BJ (cell line): ENCODE measurements around the gene ACAP2. TPM values are rescaled to one million over a fixed set of nuclear protein-coding genes. Genes with fewer than 3 reads are reported as not detected.
"Not testable (repeated sequence)": the region's sequence is repeated elsewhere in the genome, so short reads cannot be mapped to it uniquely, and the experiment has no call there.

ENCODE experiments used
- CTCF ChIA-PET: fragments of 350-600 bp; formaldehyde crosslinking; extraction: SDS; loops from one replicate; lab custom pipeline; 2021; ENCODE audit warnings: antibody characterized with exemption, inconsistent platforms; lab: Yijun Ruan, JAX
- POLR2A ChIA-PET: fragments of 300-600 bp; sonication (Branson Sonifier 250); formaldehyde crosslinking; extraction: SDS; loops from one replicate; lab custom pipeline; 2021; ENCODE audit warnings: antibody characterized with exemption; lab: Charles Lee
- DNase-seq: peaks from one replicate; pipeline ENCODE4 v3.0.0-alpha.2; 2011; ENCODE audit warnings: low read depth
- H3K27me3 ChIP-seq: 2 replicates; pipeline ENCODE4 v1.6.0; 2011; ENCODE audit warnings: low read length; ENCODE audit not compliant: control insufficient read depth, insufficient read depth
- H3K36me3 ChIP-seq: 2 replicates; pipeline ENCODE4 v1.5.1; 2011; ENCODE audit warnings: low read length; ENCODE audit not compliant: control insufficient read depth, insufficient read depth
- H3K4me3 ChIP-seq: 2 replicates; pipeline ENCODE4 v1.5.1; 2011; ENCODE audit warnings: low read depth, mild to moderate bottlenecking, control low read depth, low read length
- CTCF ChIP-seq: IDR thresholded peaks from 2 replicates; pipeline ENCODE4 v1.5.1; 2011; ENCODE audit warnings: low read depth, mild to moderate bottlenecking, control low read depth, inconsistent platforms, low read length, moderate library complexity; ENCODE audit not compliant: insufficient read depth
- polyA plus RNA-seq: library from polyadenylated mRNA; depleted of rRNA; stranded (reverse); fragments of >200 nt; gene quantifications from 2 replicates; pipeline ENCODE4 v1.2.3, GENCODE V29; 2011

The ACAP2 gene
- polyA plus RNA-seq, 1 experiment = 12.5 TPM

GRCh38 chr3:195296662-195297061, 146.2 kb downstream of the ACAP2 start:
- POLR2A ChIA-PET = no interaction called here
- no peak for TF ChIP-seq CTCF
- DNase-seq = no peak
- CTCF ChIA-PET = interaction anchor here (0.7 to 1.4 kb wide), 2 partner anchors 25 to 777 kb away, joined by 3 to 5 read pairs; partner anchors contain the start of gene XXYLT1
- H3K4me3 ChIP-seq = no peak overlapping the region
- H3K27me3 ChIP-seq = no peaks in the 10 kb centered on the region
- H3K36me3 ChIP-seq = peaks cover 3% of the 10 kb centered on the region

GRCh38 chr3:195291121-195291520, 151.7 kb downstream of the ACAP2 start:
- Histone ChIP-seq H3K27me3 (no peaks in the 10 kb centered on the region), H3K4me3 (no peak overlapping the region), H3K36me3 (peaks cover 2% of the 10 kb centered on the region)
- ChIA-PET POLR2A (no interaction called here), CTCF (interaction anchor here (0.8 to 2.4 kb wide), 2 partner anchors 20 to 78 kb away, joined by 3 to 8 read pairs; partner anchors contain the start of gene XXYLT1)
- TF ChIP-seq CTCF = no peak
- DNase-seq = no peak

GRCh38 chr3:195290643-195291042, 152.2 kb downstream of the ACAP2 start:
- DNase-seq, POLR2A ChIA-PET, H3K27me3 ChIP-seq, H3K4me3 ChIP-seq, H3K36me3 ChIP-seq: not testable (repeated sequence)
- CTCF ChIA-PET = interaction anchor here (0.6 to 2.4 kb wide), 3 partner anchors 20 to 244 kb away, joined by 3 to 8 read pairs (median 3); partner anchors contain the start of gene XXYLT1

GRCh38 chr3:195286115-195286872, 156.5 kb downstream of the ACAP2 start:
- POLR2A ChIA-PET = no interaction called here
- DNase-seq = no peak
- H3K4me3 ChIP-seq = no peak overlapping the region
- H3K36me3 ChIP-seq = peaks cover 1% of the 10 kb centered on the region
- H3K27me3 ChIP-seq = no peaks in the 10 kb centered on the region
- no peak for TF ChIP-seq CTCF
- CTCF ChIA-PET = interaction anchor here (0.5 to 2.5 kb wide), 3 partner anchors 12 to 16 kb away, joined by 3 to 10 read pairs (median 6); partner anchors contain the start of gene XXYLT1

GRCh38 chr3:195285372-195285771, 157.4 kb downstream of the ACAP2 start:
- CTCF ChIA-PET = interaction anchor here (1.2 kb wide), 1 partner anchor 14 kb away, joined by 6 read pairs; the partner anchor contains the start of gene XXYLT1
- H3K4me3 ChIP-seq = no peak overlapping the region
- no peaks in the 10 kb centered on the region; the same call in 1 of the 2 replicates for H3K36me3 ChIP-seq
- TF ChIP-seq CTCF = no peak
- DNase-seq = no peak
- no peaks in the 10 kb centered on the region for H3K27me3 ChIP-seq
- POLR2A ChIA-PET = no interaction called here
